Non-pigmented ciliary epithelial cell (primary cell): ENCODE data around the gene TBC1D26.
A peak's percentile ranks its signal among the peaks of the same experiment; 100 is the strongest.
"Not testable (repeated sequence)": the region's sequence is repeated elsewhere in the genome, so short reads cannot be mapped to it uniquely, and the experiment has no call there.

Source experiments
- DNase-seq: peaks from one replicate; pipeline ENCODE4 v3.0.0-alpha.2; 2010; ENCODE audit warnings: low read depth

TBC1D26 gene

DNA sequence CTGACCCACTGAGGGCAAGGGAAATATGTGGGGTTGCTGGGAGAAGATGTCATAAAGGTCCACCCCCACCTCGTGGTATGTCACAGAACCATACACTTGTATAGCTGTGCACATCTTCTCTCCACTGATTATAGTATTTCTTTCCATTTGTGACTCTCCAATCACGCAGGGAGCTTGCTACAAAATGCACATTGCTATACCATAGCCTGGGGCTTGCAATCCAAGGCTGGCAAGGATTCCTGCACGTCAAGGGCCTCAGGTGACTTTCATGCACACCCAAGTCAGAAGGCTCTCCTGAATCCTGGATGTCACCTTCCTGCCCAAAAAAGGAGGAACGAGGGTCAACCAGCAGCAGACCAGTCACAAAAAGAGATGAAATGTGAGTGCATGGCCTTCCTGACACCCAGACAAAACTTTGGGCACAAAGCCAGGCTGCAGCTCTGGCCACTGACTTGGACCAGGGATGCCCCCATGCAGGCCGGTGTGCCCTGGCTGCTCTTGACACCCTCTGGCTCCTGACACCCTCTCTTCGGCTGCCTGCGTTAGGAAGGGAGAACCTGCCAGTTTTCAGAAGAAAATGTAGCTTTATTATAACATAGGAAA lies 12.1 kb downstream of the TBC1D26 start:
- DNase-seq = no peak

GRCh38 chr17:15744885-15745284 lies 12.8 kb downstream of the TBC1D26 start:
- peak; percentile 3 for DNase-seq

DNA sequence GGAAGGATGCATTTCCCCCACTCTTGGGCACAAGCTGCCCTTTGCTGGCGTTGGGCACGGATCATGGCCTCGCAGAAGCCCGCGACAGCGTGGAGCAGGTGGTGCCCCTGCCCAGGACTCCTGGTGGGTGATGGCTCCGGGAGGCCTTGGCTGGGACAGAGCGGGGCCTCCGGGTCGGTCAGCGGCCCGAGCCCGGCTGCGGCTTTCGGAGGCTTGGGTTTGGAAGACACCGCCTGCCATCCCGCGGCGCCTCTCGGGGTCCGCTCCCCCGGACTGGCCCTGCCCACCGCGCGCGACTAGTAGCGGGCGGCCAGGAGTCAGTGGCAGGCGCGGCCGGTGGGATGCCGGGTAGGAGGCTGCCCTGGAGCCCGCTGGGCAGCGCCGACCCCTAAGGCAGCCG lies 17.3 kb downstream of the TBC1D26 start:
- not testable (repeated sequence) for DNase-seq

DNA sequence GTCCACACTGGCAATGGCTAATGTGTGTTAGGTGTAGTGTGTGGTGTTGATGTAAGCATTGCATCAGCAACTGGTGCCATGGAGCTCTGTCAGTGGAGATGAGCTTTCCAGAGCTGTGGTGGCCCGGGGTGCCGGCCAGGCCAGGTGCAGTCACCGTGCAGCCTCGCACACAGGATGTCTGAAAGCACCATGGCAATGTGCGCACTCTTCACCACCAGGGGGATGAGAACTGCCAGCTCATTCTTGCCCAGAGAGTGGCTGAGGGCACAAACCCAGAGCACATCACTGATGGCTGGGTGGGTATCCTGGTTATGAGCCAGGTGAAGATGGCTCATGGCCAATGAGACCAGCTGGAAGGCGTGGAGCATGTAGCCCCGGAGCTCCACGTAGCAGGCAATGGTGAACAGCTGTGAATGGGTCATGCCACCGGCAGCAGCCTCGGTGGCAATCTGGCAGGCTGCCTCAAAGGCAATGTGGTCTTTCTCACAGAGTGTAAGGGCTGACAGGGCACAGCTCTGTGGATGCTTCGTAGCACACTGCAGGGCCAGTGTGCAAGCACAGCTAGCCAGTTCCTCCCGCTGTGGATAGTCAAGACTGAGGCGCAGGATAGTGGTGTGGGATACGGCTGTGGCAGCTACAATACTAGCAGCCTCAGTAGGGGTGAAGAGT lies 36.9 kb downstream of the TBC1D26 start:
- not testable (repeated sequence) for DNase-seq

DNA sequence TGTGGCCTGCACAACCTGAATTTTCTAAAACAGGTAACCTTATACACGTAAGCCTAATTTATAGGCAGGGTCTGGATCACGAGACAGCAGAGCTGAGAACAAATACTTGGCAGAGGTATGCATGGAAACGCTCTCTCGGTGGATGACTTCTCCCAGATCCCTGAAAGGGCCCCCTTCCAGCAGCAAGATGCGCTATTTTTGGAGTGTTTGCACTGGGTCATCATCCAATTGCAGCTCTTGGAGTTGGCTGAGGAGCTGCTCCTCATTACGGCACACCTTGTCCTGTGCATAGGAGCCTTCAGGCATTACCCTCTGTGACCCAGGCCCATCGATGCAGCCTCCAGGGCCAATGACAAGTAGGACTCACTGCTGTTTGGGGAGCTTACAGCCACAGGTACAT lies 38.6 kb downstream of the TBC1D26 start:
- not testable (repeated sequence) for DNase-seq

- DNase-seq = no peak
These were observed 44.8 kb downstream of the TBC1D26 start for GRCh38 chr17:15776871-15777270.

GRCh38 chr17:15777297-15777696 lies 45.2 kb downstream of the TBC1D26 start:
- DNase-seq = no peak

- DNase-seq = no peak
These were observed 45.6 kb downstream of the TBC1D26 start for GRCh38 chr17:15777717-15778116.

GRCh38 chr17:15779119-15779518 lies 47.0 kb downstream of the TBC1D26 start:
- DNase-seq = no peak

DNA sequence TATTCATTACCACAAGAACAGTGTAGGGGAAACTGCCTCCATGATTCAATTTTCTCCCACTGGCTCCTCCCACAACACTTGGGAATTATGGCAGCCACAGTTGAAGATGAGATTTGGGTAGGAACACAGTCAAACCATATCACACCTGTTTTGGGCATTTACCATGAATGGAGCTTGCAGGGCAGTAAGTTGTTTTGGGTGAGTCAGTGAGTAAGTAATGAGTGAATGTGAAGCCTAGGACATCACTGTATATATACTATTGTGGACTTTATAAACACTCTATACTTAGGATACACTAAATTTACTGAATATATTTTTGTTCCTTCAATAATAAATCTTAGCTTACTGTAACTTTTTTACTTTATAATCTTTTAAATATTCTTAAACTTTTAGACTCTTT lies 48.1 kb downstream of the TBC1D26 start:
- no peak for DNase-seq

- no peak for DNase-seq
These were observed 50.8 kb downstream of the TBC1D26 start for GRCh38 chr17:15782866-15783265.

GRCh38 chr17:15783461-15783860 lies 51.4 kb downstream of the TBC1D26 start:
- no peak for DNase-seq

DNA sequence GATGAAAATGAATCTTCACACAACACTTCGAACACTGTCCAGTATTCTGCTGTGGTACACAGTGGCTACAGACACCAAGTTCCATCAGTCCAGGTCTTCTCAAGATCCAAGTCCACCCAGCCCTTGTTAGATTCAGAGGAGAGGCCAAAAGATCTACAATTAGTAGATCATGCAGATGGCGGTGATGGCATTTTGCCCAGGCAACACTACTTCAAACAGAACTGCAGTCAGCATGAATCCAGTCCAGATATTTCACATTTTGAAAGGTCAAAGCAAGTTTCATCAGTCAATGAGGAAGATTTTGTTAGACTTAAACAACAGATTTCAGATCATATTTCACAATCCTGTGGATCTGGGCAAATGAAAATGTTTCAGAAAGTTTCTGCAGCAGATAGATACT lies 52.3 kb downstream of the TBC1D26 start:
- not testable (repeated sequence) for DNase-seq

- not testable (repeated sequence) for DNase-seq
These were observed 55.4 kb downstream of the TBC1D26 start for GRCh38 chr17:15787363-15788075.

DNA sequence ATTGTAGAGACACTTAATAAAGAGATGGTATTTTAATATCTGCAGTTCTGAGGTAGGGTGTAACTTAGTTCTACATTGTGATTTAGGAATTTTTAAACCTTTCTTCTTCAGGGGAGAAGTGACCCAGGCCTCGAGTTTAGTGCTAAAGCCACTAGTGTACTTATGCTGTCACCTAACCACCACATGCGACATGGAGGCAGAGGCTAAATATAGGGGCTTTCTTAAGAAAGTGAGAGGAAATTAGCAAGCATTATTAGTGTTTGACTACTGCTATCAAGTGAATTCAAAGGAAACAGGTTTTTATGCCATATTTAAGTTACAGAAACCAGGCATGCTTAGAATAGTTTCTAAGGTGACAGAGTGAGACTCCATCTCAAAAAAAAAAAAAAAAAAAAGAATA lies 56.3 kb downstream of the TBC1D26 start:
- DNase-seq = not testable (repeated sequence)
